Sigmoid colon (tissue), 7 donors: Measurements from ENCODE around the gene CD300C. TPM values are rescaled to one million over a fixed set of nuclear protein-coding genes. Genes with fewer than 3 reads are reported as not detected.

Experiments
- DNase-seq: peaks from one replicate; pipeline ENCODE4 v3.0.0-alpha.2; 2019
- H3K27ac ChIP-seq, 4 donors: fragments of 200-600 bp; sonication (generic); one replicate each; pipeline ENCODE4 v1.5.1; 2016 to 2019; ENCODE audit warnings: mild to moderate bottlenecking in 1 of 4
- H3K27me3 ChIP-seq, 3 donors: fragments of 200-600 bp; sonication (generic); one replicate each; pipeline ENCODE4 v1.5.1; 2019; ENCODE audit warnings: mild to moderate bottlenecking in 1 of 3
- H3K36me3 ChIP-seq, 4 donors: fragments of 200-600 bp; sonication (generic); one replicate each; pipeline ENCODE4 v1.5.1; 2016 to 2019
- H3K4me1 ChIP-seq, 4 donors: fragments of 200-600 bp; sonication (generic); one replicate each; pipeline ENCODE4 v1.5.1; 2017 to 2019
- H3K4me3 ChIP-seq, 4 donors: fragments of 200-600 bp; sonication (generic); one replicate each; pipeline ENCODE4 v1.5.1; 2017 to 2019; ENCODE audit warnings: mild to moderate bottlenecking in 2 of 4, moderate library complexity in 1 of 4
- H3K9me3 ChIP-seq, 4 donors: fragments of 200-600 bp in 3 of 4; sonication (generic) in 3 of 4; one replicate each; pipeline versions ENCODE4 v1.5.1 to v1.6.1; 2013 to 2019
- CTCF ChIP-seq, 4 experiments: fragments of 450-650 bp in 3 of 4; fragments of 200-600 bp in 1 of 4; IDR thresholded peaks; one replicate each; pipeline ENCODE4 v1.5.1; 2016 to 2019; ENCODE audit warnings: antibody characterized with exemption in 4 of 4, mild to moderate bottlenecking in 3 of 4, moderate library complexity in 2 of 4
- EP300 ChIP-seq, 4 donors: sonication (generic); formaldehyde crosslinking; IDR thresholded peaks; one replicate each; pipeline ENCODE4 v1.6.1; 2017; ENCODE audit warnings: antibody characterized with exemption in 4 of 4
- POLR2A ChIP-seq, 2 donors: fragments of 450-650 bp; IDR thresholded peaks; one replicate each; pipeline ENCODE4 v1.6.1; 2016; ENCODE audit warnings: antibody characterized with exemption in 2 of 2, mild to moderate bottlenecking in 2 of 2, moderate library complexity in 2 of 2
- POLR2AphosphoS5 ChIP-seq, 4 donors: sonication (generic); formaldehyde crosslinking; IDR thresholded peaks; one replicate each; pipeline ENCODE4 v1.6.1; 2017; ENCODE audit warnings: antibody characterized with exemption in 4 of 4
- WGBS, 2 donors: extraction: QIAGEN DNeasy Blood & Tissue Kit; methylation state at CpG; one replicate each; pipeline ENCODE4 v1.1.7; 2013; 5-methylcytosine and 5-hydroxymethylcytosine counted together
- intact Hi-C: fragments of 100-400 bp; cut with DNase I; formaldehyde crosslinking; loops from one replicate; pipeline ENCODE4 v1.15.1; 2023
- polyA plus RNA-seq, 3 donors: library from polyadenylated mRNA; stranded (reverse); fragments of 200-250 nt; gene quantifications; one replicate each; pipeline ENCODE4 v1.2.3, GENCODE V29; 2013
- total RNA-seq, 4 donors: library from RNA; depleted of rRNA; stranded (reverse); fragments of >200 nt; gene quantifications; one replicate each; pipeline ENCODE4 v1.1.0, GENCODE V29; 2016
- donor health status: healthy with polysubstance abuse.
- donor health status: Bipolar disorder and iron deficiency.
- donor health status: healthy.

CD300C gene
- total and polyA plus RNA-seq, 7 donors, result 0.36 to 3.3 (median 1.1) TPM; not detected in 2

- TF ChIP-seq POLR2AphosphoS5 (IDR thresholded peaks at IDR 0.05) (no peak), POLR2A (IDR thresholded peaks at IDR 0.05) (no peak), CTCF (IDR thresholded peaks at IDR 0.05) (no peak), EP300 (IDR thresholded peaks at IDR 0.05) (no peak)
- Histone ChIP-seq H3K36me3 (no peaks in the 10 kb centered on the region), H3K9me3 (no peaks in the 10 kb centered on the region), H3K27ac (no peak overlapping the region), H3K4me1 (no peaks in the 10 kb centered on the region), H3K4me3 (no peak overlapping the region), H3K27me3 (no peaks in the 10 kb centered on the region)
- intact Hi-C loops, result no loop called here
- DNase-seq, result peak; percentile 44
- 76 to 84% methylated on average over 14 of the region's 14 CpGs for WGBS, 2 donors
These were observed 2.5 kb downstream of the CD300C start for GRCh38 chr17:74543406-74543805.

- DNase-seq, result peak; percentile 50
- H3K27ac ChIP-seq, result no peak overlapping the region
- H3K9me3 ChIP-seq, result no peaks in the 10 kb centered on the region
- no peaks in the 10 kb centered on the region for H3K4me1 ChIP-seq
- H3K27me3 ChIP-seq, result no peaks in the 10 kb centered on the region
- H3K4me3 ChIP-seq, result no peak overlapping the region
- no peaks in the 10 kb centered on the region for H3K36me3 ChIP-seq
- WGBS, 2 donors, result 80 to 91% methylated on average over 17 of the region's 17 CpGs
- intact Hi-C loops, result no loop called here
- no peak for TF ChIP-seq EP300 (IDR thresholded peaks at IDR 0.05)
- no peak for TF ChIP-seq POLR2A (IDR thresholded peaks at IDR 0.05)
- TF ChIP-seq POLR2AphosphoS5 (IDR thresholded peaks at IDR 0.05), result no peak
- TF ChIP-seq CTCF (IDR thresholded peaks at IDR 0.05), result no peak
These were observed 3.1 kb downstream of the CD300C start for GRCh38 chr17:74542727-74543383.

- Histone ChIP-seq H3K27ac (no peak overlapping the region), H3K4me1 (no peaks in the 10 kb centered on the region), H3K4me3 (no peak overlapping the region), H3K9me3 (no peaks in the 10 kb centered on the region), H3K36me3 (no peaks in the 10 kb centered on the region), H3K27me3 (no peaks in the 10 kb centered on the region)
- 83% methylated on average over 5 of the region's 5 CpGs for WGBS, 2 donors
- DNase-seq, result peak; percentile 25
- intact Hi-C loops, result no loop called here
- no peak for TF ChIP-seq POLR2AphosphoS5 (IDR thresholded peaks at IDR 0.05)
- TF ChIP-seq CTCF (IDR thresholded peaks at IDR 0.05), result no peak
- no peak for TF ChIP-seq EP300 (IDR thresholded peaks at IDR 0.05)
- no peak for TF ChIP-seq POLR2A (IDR thresholded peaks at IDR 0.05)
These were observed 3.7 kb downstream of the CD300C start for GRCh38 chr17:74542166-74542565.

- H3K4me3 ChIP-seq, result no peak overlapping the region
- no peak overlapping the region for H3K27ac ChIP-seq
- H3K4me1 ChIP-seq, result no peaks in the 10 kb centered on the region
- H3K27me3 ChIP-seq, result no peaks in the 10 kb centered on the region
- no peaks in the 10 kb centered on the region for H3K9me3 ChIP-seq
- no peaks in the 10 kb centered on the region for H3K36me3 ChIP-seq
- intact Hi-C loops, result no loop called here
- peak; percentile 58 for DNase-seq
- WGBS, 2 donors, result 67 to 80% methylated on average over 23 of the region's 23 CpGs
- no peak for TF ChIP-seq POLR2A (IDR thresholded peaks at IDR 0.05)
- TF ChIP-seq EP300 (IDR thresholded peaks at IDR 0.05), result no peak
- TF ChIP-seq CTCF (IDR thresholded peaks at IDR 0.05), result no peak
- TF ChIP-seq POLR2AphosphoS5 (IDR thresholded peaks at IDR 0.05), result no peak
These were observed 4.5 kb downstream of the CD300C start for GRCh38 chr17:74541176-74542111.
